ENCODE results near the gene ANKRD36B. TPM values are rescaled to one million over a fixed set of nuclear protein-coding genes. Genes with fewer than 3 reads are reported as not detected.
"Not testable (repeated sequence)": the region's sequence is repeated elsewhere in the genome, so short reads cannot be mapped to it uniquely, and the experiment has no call there.

Gene ANKRD36B
- polyA plus RNA-seq, 1 of the 3 experiments (the other 2 are of a cell fraction): 3.8 TPM

DNA sequence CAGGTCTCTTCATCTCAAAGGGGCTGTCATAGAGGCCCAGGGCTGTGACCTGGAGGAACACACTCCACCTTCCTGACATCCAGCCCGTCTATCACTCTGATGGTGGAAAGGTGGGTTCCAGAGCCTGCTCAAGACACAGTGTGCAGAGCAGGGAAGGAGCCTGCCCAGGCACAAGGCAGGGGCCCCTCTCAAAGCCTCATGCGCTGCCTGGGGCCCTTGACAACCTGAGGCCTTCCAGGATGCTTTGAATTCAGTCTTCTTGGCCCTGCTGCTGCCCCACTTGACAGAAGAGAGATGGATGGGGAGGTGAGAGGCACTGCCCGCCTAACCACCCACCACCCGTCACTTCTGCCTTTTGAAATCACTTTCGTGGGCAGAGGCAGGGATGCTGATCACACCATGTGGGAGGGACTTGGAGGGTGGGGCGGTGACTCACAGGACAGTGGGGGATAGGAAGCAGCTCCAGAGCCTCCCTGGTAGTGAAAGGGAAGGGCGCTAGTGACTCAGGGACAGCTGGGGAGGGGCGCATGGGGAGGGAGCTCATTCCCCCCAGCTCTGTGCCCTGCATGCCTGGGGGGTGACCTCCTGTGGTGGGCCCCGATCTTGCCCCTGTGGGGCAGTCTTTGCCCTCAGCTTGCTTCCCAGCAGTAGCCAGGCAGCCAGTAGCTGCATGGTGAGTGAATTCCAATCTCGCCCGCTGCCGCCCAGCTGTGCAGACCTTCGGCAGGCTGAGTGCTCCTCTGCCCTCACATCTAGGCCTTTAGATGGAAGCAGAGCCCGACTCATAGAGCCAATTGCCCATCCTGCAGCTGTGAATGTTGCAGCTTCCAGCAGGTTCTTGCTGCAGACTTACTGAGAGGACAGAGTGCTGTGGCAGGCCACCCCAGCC, 29.5 kb upstream of the ANKRD36B start:
- H3K9me3 ChIP-seq; H3K4me3 ChIP-seq (ENCODE audit: low read depth in 2 of 2, low read length in 1 of 2); H3K9me2 ChIP-seq; H3F3A ChIP-seq (replicated peaks; ENCODE audit: insufficient read depth); H3K4me2 ChIP-seq; H3K27ac ChIP-seq (ENCODE audit: low read depth in 2 of 2, low read length in 1 of 2); H2AFZ ChIP-seq (ENCODE audit: low read depth); H3K79me2 ChIP-seq (ENCODE audit: insufficient read depth); H3K4me1 ChIP-seq (ENCODE audit: control insufficient read depth in 1 of 2, insufficient read depth in 2 of 2, low read depth in 1 of 2, low read length in 1 of 2); H3K27me3 ChIP-seq (ENCODE audit: insufficient read depth); H3K36me3 ChIP-seq (replicated peaks in 1 of 2; ENCODE audit: control insufficient read depth in 1 of 2, insufficient read depth in 2 of 2, low read length in 1 of 2); POLR2A ChIA-PET; CTCF ChIA-PET; H4K20me1 ChIP-seq (ENCODE audit: insufficient read depth); H3K9ac ChIP-seq; DNase-seq: not testable (repeated sequence)
- WGBS (ENCODE audit: low lambda C conversion rate): no CpG with 5 or more reads among the region's 14 CpGs

DNA sequence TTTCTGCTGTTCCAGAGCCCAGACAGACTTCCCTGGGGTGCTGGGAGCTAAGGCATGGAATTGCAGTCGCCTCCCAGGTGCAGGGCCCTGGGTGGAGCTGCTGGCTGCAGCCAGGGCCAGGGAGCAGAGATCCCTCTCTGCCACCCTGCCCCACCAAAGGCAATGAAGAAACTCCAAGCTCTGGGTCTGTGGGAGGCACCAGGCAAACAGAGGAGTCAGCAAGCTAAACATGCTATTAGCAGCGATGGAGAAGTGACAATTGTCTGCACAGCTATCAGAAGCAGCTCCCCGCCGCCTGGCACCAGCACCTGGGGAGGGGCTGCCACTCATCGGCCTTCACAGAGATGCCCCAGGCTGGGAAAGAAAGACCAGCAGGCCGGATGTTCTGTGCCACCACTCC, 28.2 kb upstream of the ANKRD36B start:
- Histone ChIP-seq H3K36me3 (replicated peaks in 1 of 2; ENCODE audit: control insufficient read depth in 1 of 2, insufficient read depth in 2 of 2, low read length in 1 of 2) (no peaks in the 10 kb centered on the region), H3K27ac (ENCODE audit: low read depth in 2 of 2, low read length in 1 of 2) (no peak overlapping the region), H3K4me2 (no peak overlapping the region), H3K4me3 (ENCODE audit: low read depth in 2 of 2, low read length in 1 of 2) (no peak overlapping the region), H3K79me2 (ENCODE audit: insufficient read depth) (no peaks in the 10 kb centered on the region), H3K9me3 (no peaks in the 10 kb centered on the region), H4K20me1 (ENCODE audit: insufficient read depth) (no peaks in the 10 kb centered on the region), H3F3A (replicated peaks; ENCODE audit: insufficient read depth) (no peaks in the 10 kb centered on the region), H3K9me2 (no peaks in the 10 kb centered on the region), H3K27me3 (ENCODE audit: insufficient read depth) (no peaks in the 10 kb centered on the region), H3K4me1 (ENCODE audit: control insufficient read depth in 1 of 2, insufficient read depth in 2 of 2, low read depth in 1 of 2, low read length in 1 of 2) (no peaks in the 10 kb centered on the region), H3K9ac (no peak overlapping the region), H2AFZ (ENCODE audit: low read depth) (no peak overlapping the region)
- ChIA-PET POLR2A (no interaction called here), CTCF (interaction anchor here (1.1 kb wide), 1 partner anchor 27 kb away, joined by 4 read pairs; no protein-coding TSS in a partner anchor)
- TF ChIP-seq RCOR1 (IDR thresholded peaks at IDR 0.05; ENCODE audit: low read length) (no peak), RAD21 (IDR thresholded peaks at IDR 0.05; ENCODE audit: low read length) (no peak), GABPA (IDR thresholded peaks at IDR 0.05; ENCODE audit: low read depth) (no peak), FOXM1 (IDR thresholded peaks at IDR 0.05; ENCODE audit: low read depth) (no peak), EP300 (IDR thresholded peaks at IDR 0.05; ENCODE audit: borderline replicate concordance in 1 of 2, low read depth in 1 of 2, low read length in 1 of 2) (no peak), TAF1 (IDR thresholded peaks at IDR 0.05; ENCODE audit: borderline replicate concordance, low read depth, low read length) (no peak), NRF1 (IDR thresholded peaks at IDR 0.05; ENCODE audit: low read depth, low read length) (no peak), RFX5 (IDR thresholded peaks at IDR 0.05; ENCODE audit: low read length) (no peak), MXI1 (IDR thresholded peaks at IDR 0.05; ENCODE audit: low read depth, low read length) (no peak), JUND (IDR thresholded peaks at IDR 0.05) (no peak), NFIC (IDR thresholded peaks at IDR 0.05; ENCODE audit: borderline replicate concordance) (no peak), FOXJ3 (CRISPR knock-in tag; IDR thresholded peaks at IDR 0.05) (no peak), SMC3 (IDR thresholded peaks at IDR 0.05; ENCODE audit: low read depth, low read length) (no peak), POLR2AphosphoS5 (IDR thresholded peaks at IDR 0.05; ENCODE audit: low read depth, low read length) (no peak), MEF2A (IDR thresholded peaks at IDR 0.05; ENCODE audit: borderline replicate concordance, low read depth) (no peak)
- TF ChIP-seq, protein P1, sequence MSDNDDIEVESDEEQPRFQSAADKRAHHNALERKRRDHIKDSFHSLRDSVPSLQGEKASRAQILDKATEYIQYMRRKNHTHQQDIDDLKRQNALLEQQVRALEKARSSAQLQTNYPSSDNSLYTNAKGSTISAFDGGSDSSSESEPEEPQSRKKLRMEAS (IDR thresholded peaks at IDR 0.05; ENCODE audit: low read depth): no peak
- TF ChIP-seq, protein P2, sequence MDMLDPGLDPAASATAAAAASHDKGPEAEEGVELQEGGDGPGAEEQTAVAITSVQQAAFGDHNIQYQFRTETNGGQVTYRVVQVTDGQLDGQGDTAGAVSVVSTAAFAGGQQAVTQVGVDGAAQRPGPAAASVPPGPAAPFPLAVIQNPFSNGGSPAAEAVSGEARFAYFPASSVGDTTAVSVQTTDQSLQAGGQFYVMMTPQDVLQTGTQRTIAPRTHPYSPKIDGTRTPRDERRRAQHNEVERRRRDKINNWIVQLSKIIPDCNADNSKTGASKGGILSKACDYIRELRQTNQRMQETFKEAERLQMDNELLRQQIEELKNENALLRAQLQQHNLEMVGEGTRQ (IDR thresholded peaks at IDR 0.05; ENCODE audit: borderline replicate concordance, low read depth, low read length): no peak
- TF ChIP-seq, protein P3, sequence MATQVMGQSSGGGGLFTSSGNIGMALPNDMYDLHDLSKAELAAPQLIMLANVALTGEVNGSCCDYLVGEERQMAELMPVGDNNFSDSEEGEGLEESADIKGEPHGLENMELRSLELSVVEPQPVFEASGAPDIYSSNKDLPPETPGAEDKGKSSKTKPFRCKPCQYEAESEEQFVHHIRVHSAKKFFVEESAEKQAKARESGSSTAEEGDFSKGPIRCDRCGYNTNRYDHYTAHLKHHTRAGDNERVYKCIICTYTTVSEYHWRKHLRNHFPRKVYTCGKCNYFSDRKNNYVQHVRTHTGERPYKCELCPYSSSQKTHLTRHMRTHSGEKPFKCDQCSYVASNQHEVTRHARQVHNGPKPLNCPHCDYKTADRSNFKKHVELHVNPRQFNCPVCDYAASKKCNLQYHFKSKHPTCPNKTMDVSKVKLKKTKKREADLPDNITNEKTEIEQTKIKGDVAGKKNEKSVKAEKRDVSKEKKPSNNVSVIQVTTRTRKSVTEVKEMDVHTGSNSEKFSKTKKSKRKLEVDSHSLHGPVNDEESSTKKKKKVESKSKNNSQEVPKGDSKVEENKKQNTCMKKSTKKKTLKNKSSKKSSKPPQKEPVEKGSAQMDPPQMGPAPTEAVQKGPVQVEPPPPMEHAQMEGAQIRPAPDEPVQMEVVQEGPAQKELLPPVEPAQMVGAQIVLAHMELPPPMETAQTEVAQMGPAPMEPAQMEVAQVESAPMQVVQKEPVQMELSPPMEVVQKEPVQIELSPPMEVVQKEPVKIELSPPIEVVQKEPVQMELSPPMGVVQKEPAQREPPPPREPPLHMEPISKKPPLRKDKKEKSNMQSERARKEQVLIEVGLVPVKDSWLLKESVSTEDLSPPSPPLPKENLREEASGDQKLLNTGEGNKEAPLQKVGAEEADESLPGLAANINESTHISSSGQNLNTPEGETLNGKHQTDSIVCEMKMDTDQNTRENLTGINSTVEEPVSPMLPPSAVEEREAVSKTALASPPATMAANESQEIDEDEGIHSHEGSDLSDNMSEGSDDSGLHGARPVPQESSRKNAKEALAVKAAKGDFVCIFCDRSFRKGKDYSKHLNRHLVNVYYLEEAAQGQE (IDR thresholded peaks at IDR 0.05; ENCODE audit: low read depth, low read length): no peak
- no CpG with 5 or more reads among the region's 6 CpGs for WGBS (ENCODE audit: low lambda C conversion rate)
- DNase-seq: no peak

DNA sequence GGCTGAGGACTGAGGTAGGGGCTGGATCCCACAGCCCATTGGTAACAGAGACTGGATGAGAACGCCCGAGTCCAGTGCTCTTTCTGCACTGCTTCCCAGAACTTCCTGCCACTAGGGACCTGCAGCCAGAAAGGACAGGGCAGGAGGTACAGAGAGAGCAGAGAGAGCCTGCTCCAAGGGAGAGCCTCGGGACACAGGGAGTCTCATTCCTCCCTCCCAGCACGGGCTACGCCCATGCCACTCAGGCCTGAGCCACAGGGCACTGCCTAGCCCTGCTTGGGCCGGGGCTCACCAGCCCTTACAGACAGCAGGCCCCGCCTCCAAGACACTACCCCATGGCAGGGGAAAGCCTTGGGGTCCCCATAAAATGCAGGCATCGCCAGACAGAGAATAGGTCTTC, 26.1 kb upstream of the ANKRD36B start:
- POLR2A ChIA-PET; H3K36me3 ChIP-seq (replicated peaks in 1 of 2; ENCODE audit: control insufficient read depth in 1 of 2, insufficient read depth in 2 of 2, low read length in 1 of 2); H3K4me3 ChIP-seq (ENCODE audit: low read depth in 2 of 2, low read length in 1 of 2); H3K4me1 ChIP-seq (ENCODE audit: control insufficient read depth in 1 of 2, insufficient read depth in 2 of 2, low read depth in 1 of 2, low read length in 1 of 2); H3K79me2 ChIP-seq (ENCODE audit: insufficient read depth); DNase-seq; H3K4me2 ChIP-seq; H3K27me3 ChIP-seq (ENCODE audit: insufficient read depth); H2AFZ ChIP-seq (ENCODE audit: low read depth); H3K9me2 ChIP-seq; H3K9me3 ChIP-seq; H3K9ac ChIP-seq; H4K20me1 ChIP-seq (ENCODE audit: insufficient read depth); H3F3A ChIP-seq (replicated peaks; ENCODE audit: insufficient read depth); CTCF ChIA-PET; H3K27ac ChIP-seq (ENCODE audit: low read depth in 2 of 2, low read length in 1 of 2): not testable (repeated sequence)
- WGBS (ENCODE audit: low lambda C conversion rate): no CpG with 5 or more reads among the region's 8 CpGs
